ENCODE data around the gene PTP4A2. TPM values are rescaled to one million over a fixed set of nuclear protein-coding genes. Genes with fewer than 3 reads are reported as not detected.

PTP4A2 gene
- total and polyA plus RNA-seq, 11 donors, result 74.4 to 354 (median 242) TPM

DNA sequence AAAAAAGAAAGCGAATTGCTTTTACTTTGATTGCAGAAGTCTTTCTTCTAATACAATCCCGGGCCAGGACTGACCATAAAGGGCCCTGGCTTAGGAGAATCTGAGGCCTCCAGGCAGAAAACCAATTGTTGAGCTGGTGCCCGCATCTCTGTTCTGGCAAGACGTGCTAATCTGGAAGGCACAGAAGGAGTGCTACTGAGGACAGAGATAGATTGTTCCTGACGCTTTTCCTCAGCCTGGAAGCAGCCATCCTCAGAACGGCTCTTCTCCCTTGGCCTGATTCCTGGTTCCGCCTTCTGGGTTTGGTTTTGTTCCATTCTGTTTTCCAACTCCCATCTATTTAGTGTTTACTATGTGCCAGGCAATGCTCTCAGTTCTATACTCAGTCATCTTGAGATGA, 77.6 kb downstream of the PTP4A2 start:
- no peaks in the 10 kb centered on the region for H3K4me1 ChIP-seq
- no peak overlapping the region for H3K27ac ChIP-seq
- DNase-seq (no peak), ATAC-seq (no peak)
- H3K4me3 ChIP-seq, result no peak overlapping the region
- intact Hi-C loops (cut with DNase I), result no loop called here
- TF ChIP-seq POLR2A (IDR thresholded peaks at IDR 0.05), result no peak
- TF ChIP-seq, protein P1, sequence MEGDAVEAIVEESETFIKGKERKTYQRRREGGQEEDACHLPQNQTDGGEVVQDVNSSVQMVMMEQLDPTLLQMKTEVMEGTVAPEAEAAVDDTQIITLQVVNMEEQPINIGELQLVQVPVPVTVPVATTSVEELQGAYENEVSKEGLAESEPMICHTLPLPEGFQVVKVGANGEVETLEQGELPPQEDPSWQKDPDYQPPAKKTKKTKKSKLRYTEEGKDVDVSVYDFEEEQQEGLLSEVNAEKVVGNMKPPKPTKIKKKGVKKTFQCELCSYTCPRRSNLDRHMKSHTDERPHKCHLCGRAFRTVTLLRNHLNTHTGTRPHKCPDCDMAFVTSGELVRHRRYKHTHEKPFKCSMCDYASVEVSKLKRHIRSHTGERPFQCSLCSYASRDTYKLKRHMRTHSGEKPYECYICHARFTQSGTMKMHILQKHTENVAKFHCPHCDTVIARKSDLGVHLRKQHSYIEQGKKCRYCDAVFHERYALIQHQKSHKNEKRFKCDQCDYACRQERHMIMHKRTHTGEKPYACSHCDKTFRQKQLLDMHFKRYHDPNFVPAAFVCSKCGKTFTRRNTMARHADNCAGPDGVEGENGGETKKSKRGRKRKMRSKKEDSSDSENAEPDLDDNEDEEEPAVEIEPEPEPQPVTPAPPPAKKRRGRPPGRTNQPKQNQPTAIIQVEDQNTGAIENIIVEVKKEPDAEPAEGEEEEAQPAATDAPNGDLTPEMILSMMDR (IDR thresholded peaks at IDR 0.05), result no peak
- H3K9me3 ChIP-seq, result no peaks in the 10 kb centered on the region
- H3K27me3 ChIP-seq, result no peaks in the 10 kb centered on the region
- 81 to 91% (median 87%) methylated on average over 7 of the region's 7 CpGs for WGBS, 4 donors
- H3K36me3 ChIP-seq, result no peaks in the 10 kb centered on the region

DNA sequence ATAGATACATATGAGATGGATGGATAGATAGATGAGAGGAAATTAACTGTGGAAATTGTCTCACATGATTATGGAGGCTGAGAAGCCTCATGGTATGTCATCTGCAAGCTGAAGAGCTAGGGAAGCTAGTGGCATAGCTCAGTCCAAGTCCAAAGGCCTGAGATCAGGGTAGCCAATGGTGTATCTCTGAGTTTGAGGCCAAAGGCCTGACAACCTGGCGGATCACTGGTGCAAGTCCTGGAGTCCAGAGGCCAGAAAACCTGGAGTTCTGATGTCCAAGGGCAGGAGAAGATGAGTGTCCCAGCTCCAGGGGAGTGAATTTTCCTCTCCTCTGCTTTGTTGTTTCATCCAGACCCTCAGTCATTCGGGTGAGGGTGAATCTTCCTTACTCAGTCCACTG, 78.4 kb downstream of the PTP4A2 start:
- Histone ChIP-seq H3K4me1 (no peaks in the 10 kb centered on the region), H3K27ac (no peak overlapping the region), H3K9me3 (no peaks in the 10 kb centered on the region), H3K4me3 (no peak overlapping the region), H3K27me3 (no peaks in the 10 kb centered on the region), H3K36me3 (no peaks in the 10 kb centered on the region)
- no peak for TF ChIP-seq POLR2A (IDR thresholded peaks at IDR 0.05)
- TF ChIP-seq, protein P1 (IDR thresholded peaks at IDR 0.05), result no peak
- intact Hi-C loops (cut with DNase I), result no loop called here
- 88 to 96% (median 95%) methylated on average over 2 of the region's 2 CpGs for WGBS, 4 donors
- ATAC-seq (no peak), DNase-seq (no peak)

GRCh38 chr1:31859044-31859443, 79.1 kb downstream of the PTP4A2 start:
- Histone ChIP-seq H3K27ac (no peak overlapping the region), H3K4me1 (no peaks in the 10 kb centered on the region), H3K4me3 (no peak overlapping the region), H3K36me3 (no peaks in the 10 kb centered on the region), H3K27me3 (no peaks in the 10 kb centered on the region), H3K9me3 (no peaks in the 10 kb centered on the region)
- DNase-seq (no peak), ATAC-seq (no peak)
- 95 to 99% (median 97%) methylated on average over 3 of the region's 3 CpGs for WGBS, 4 donors
- no peak for TF ChIP-seq POLR2A (IDR thresholded peaks at IDR 0.05)
- TF ChIP-seq, protein P1 (IDR thresholded peaks at IDR 0.05), result no peak
- intact Hi-C loops (cut with DNase I), result no loop called here

DNA sequence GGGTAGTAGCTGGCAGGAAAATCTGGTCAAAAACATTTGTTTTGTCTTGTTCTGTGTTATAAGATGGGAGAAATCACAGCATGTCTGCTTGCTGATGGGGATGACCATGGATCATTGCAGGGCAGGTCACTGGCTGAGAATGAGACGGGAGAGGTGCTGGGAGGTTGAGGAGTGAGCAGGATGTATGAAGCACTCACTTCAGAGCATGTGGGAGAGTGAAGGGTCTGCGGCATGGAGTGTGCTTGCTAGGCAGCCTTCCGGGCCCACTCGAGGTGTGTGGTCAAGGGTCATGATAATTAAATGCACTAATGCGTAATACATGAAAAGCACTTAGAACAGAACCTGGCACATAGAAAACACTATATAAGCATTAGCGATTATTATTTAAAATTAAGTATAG, 80.3 kb downstream of the PTP4A2 start:
- no peaks in the 10 kb centered on the region for H3K9me3 ChIP-seq

More for the DNA sequence above, 80.3 kb downstream of the PTP4A2 start:
- Histone ChIP-seq H3K4me3 (no peak overlapping the region), H3K36me3 (no peaks in the 10 kb centered on the region), H3K27ac (no peak overlapping the region), H3K4me1 (no peaks in the 10 kb centered on the region), H3K27me3 (no peaks in the 10 kb centered on the region)
- ATAC-seq (no peak), DNase-seq (no peak)
- TF ChIP-seq, protein P1 (IDR thresholded peaks at IDR 0.05), result no peak
- TF ChIP-seq POLR2A (IDR thresholded peaks at IDR 0.05), result no peak
- 85 to 93% (median 90%) methylated on average over 6 of the region's 6 CpGs for WGBS, 4 donors
- intact Hi-C loops (cut with DNase I), result no loop called here

Other genes starting within 250 kb of the PTP4A2 start
- gene COL16A1, start 234.4 kb downstream of the PTP4A2 start, total RNA-seq, result 10 to 100 TPM; 10.1 to 24.1 (median 13.1) TPM
- 10 to 100 TPM in 1 of 2 donors, 1 to 10 TPM in 1; 7.5 to 15.8 TPM for gene COL16A1, start 234.4 kb downstream of the PTP4A2 start, polyA plus RNA-seq
- 10 to 100 TPM in 4 of 9 donors, 1 to 10 TPM in 5; 4.7 to 18.5 (median 9.6) TPM for gene ADGRB2, start 174.0 kb downstream of the PTP4A2 start, total RNA-seq
- gene ADGRB2, start 174.0 kb downstream of the PTP4A2 start, polyA plus RNA-seq, result 10 to 100 TPM in 1 of 2 donors, 1 to 10 TPM in 1; 1.1 to 11.5 TPM
- gene SPOCD1, start 122.3 kb downstream of the PTP4A2 start, total RNA-seq, result 1 to 10 TPM in 1 of 9 donors, under 1 TPM in 4, not detected in 4; 0.19 to 2.9 (median 0.46) TPM
- under 1 TPM in 1 of 2 donors, not detected in 1; 0.36 TPM for gene SPOCD1, start 122.3 kb downstream of the PTP4A2 start, polyA plus RNA-seq
- 10 to 100 TPM; 45.2 to 79.3 (median 68.5) TPM for gene KHDRBS1, start 75.5 kb upstream of the PTP4A2 start, total RNA-seq
- 10 to 100 TPM; 33.0 to 58.6 TPM for gene KHDRBS1, start 75.5 kb upstream of the PTP4A2 start, polyA plus RNA-seq
- gene TMEM39B, start 134.6 kb upstream of the PTP4A2 start, total RNA-seq, result 10 to 100 TPM in 1 of 9 donors, 1 to 10 TPM in 8; 2.7 to 15.1 (median 6.3) TPM
- gene TMEM39B, start 134.6 kb upstream of the PTP4A2 start, polyA plus RNA-seq, result 1 to 10 TPM; 4.5 to 6.8 TPM
- 10 to 100 TPM; 58.4 to 99.2 (median 78.6) TPM for gene KPNA6, start 169.7 kb upstream of the PTP4A2 start, total RNA-seq
- 10 to 100 TPM; 10.2 to 28.1 TPM for gene KPNA6, start 169.7 kb upstream of the PTP4A2 start, polyA plus RNA-seq
- 10 to 100 TPM; 13.2 to 35.9 (median 18.6) TPM for gene TXLNA, start 241.3 kb upstream of the PTP4A2 start, total RNA-seq
- gene TXLNA, start 241.3 kb upstream of the PTP4A2 start, polyA plus RNA-seq, result 10 to 100 TPM in 1 of 2 donors, 1 to 10 TPM in 1; 8.7 to 21.5 TPM